HG03108 (cell line): ENCODE measurements around the gene CPPED1.

Experiments
- ATAC-seq: cut with Tn5 transposase; IDR thresholded peaks from one replicate; pipeline ENCODE4 v1.9.1; 2021; ENCODE audit warnings: moderate library complexity; ENCODE audit not compliant: unreplicated experiment

The CPPED1 gene

DNA sequence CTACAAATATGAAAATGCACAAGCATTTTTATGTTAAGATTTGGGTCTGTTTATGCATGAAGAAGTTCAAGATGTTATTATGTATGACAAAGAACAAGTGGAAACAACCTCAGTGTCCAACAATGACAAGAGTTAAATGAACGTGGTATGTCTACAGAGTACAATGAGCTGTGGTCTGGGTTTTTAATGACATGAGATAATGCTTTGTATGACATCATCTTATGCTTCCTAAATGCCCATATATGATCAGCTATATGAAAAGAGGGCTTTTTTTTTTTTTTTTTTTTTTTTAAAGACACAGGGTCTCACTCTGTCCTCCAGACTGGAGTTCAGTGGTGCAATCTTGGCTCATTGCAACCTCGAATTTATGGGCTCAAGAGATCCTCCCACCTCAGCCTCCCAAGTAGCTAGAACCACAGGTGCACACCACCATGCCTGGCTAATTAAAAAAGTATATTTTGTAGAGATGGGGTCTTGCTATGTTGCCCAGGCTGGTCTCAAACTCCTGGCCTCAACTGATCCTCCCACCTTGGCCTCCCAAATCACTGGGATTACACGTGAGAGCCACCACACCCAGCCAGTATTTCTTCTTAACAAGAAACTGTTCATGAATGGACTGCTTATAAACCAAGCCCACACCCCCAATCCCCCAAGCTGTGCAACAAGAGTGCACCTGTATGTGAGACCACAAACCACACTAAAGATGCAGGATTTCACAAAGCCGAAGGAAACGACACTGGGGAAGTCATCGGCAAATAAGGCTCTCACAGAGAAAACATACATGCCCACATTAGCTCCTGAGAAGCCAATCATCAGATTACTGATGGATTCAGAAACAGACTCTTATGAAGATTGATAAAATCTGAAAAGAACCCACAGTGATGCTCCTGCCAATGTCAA lies 114.5 kb downstream of the CPPED1 start:
- no peak for ATAC-seq

GRCh38 chr16:12685806-12686205 lies 117.9 kb downstream of the CPPED1 start:
- ATAC-seq: no peak

- ATAC-seq: no peak
Observed at GRCh38 chr16:12682432-12683165, 121.1 kb downstream of the CPPED1 start.

- ATAC-seq: no peak
Observed at GRCh38 chr16:12681653-12682052, 122.0 kb downstream of the CPPED1 start.

DNA sequence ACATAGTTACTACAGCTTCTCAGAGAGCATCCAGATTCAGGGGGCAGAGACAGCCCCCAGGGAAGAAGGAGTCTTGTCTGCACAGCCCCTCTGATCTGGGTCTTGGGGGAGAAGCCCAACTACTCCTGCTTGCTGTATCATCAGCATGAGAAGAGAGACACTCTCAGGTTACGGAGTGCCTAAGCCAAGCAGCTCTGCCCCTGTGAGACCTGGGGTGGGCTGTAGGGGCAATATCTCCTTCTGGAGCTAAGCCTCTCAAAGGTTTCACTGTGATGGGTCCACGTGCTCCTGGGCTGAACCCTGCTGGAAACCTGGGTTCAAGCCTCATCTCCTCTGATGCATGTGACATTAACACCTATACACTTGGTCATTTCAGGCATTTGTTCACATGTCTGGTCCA lies 123.2 kb downstream of the CPPED1 start:
- no peak for ATAC-seq

DNA sequence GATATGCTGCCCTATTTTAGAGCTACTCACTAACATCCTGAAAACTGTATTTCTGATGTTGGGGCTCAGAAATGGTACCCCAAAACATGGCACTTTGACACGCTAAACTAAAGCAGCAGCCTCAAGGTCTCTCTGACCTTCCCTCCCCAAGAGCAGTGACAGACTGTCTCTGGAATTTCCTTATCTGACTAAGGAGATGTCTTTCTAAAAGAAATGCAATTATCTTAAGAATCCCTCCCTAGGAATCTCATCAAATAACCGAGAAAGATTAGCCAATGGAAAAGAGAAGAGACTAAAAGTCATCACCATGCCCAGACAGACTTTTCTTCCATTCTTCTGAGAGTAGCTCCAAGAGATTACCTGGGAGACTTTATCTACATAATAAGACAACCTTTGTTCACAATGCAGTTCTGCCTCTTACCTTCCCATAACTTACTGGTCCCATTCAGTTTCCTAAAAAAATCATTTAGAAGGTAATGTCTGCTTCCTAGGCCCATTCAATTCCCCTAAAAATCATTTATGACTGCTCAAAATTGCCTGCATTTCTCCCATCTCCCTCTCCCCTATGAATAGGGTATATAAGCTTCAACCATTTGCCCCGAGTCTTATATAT lies 123.9 kb downstream of the CPPED1 start:
- ATAC-seq: no peak

DNA sequence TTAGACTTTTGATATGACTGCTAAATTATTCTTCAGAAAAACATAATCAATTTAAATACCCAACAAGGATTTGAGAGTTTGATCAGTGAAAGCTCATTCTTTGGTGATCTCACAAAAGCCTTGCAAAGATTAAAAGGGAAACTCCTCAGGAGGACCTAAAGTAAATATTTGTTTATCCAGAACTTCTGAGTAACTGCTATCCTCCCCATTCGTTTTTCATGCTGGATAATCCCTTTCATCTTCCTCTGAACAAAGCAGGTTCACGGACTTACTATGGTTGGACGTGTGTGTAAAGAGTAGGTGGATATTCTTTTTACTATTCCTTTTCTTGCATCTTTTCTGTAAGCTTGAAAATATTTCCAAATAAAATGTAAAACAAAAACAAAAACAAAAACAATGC lies 124.7 kb downstream of the CPPED1 start:
- no peak for ATAC-seq

GRCh38 chr16:12677502-12677901 lies 126.2 kb downstream of the CPPED1 start:
- ATAC-seq: no peak

- no peak for ATAC-seq
Observed at GRCh38 chr16:12675852-12676251, 127.8 kb downstream of the CPPED1 start.

GRCh38 chr16:12675046-12675445 lies 128.6 kb downstream of the CPPED1 start:
- no peak for ATAC-seq

DNA sequence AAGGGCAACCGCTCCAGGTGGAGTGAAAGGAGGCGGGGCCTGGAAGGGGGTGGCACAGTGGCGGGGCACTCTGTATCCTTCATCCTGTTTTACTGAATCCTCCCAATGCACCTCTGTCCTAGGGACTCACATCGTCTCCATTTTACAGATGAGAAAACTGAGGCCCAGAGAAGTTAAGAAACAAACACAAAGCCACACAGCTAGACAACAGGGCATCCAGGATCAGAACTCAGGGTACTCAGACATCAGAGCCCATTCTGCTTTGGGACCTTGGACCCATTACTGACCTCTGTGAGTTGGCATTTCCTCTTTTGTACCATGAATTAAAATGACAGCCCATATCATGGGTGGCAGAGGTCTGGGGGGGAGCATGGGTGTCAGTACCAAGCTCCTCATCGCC lies 129.2 kb downstream of the CPPED1 start:
- no peak for ATAC-seq

- ATAC-seq: no peak
Observed at GRCh38 chr16:12674071-12674470, 129.6 kb downstream of the CPPED1 start.

DNA sequence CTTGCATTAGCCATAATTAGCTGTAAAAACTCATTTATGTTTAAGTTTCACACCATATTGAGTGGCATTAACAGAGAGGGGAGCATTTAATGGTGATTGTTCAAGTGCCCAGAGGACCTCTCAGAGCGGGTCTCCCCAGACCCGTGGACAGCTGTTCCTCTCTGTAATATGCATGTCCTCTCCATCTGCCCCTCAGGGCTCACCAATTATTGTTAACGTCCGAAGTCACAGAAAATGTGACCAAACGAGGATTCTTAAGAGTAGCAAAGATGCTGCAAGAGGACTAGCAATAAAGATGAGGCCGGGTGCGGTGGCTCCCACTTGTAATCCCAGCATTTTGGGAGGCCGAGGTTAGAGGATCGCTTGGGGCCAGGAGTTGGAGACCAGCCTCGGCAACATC lies 130.2 kb downstream of the CPPED1 start:
- no peak for ATAC-seq

DNA sequence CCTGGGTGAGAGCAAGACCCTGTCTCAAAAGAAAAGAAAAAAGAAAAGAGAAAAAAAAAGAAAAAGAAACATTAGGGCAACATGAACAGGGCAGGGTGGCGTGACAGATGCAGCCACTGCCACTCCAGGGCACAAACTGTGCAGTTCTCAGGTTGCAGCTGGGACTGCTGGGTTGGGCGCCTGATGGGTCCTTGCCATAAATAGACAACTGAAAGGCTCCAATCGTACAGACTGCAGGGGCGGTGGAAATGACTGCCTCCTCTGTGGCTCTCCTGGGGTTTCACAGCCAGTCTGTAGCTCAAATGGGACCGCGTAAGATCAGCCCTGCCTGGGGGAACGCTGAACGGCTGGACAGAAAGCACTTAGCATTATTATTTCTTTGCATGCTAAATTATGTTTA lies 130.7 kb downstream of the CPPED1 start:
- no peak for ATAC-seq

GRCh38 chr16:12669908-12670307 lies 133.8 kb downstream of the CPPED1 start:
- ATAC-seq: no peak

DNA sequence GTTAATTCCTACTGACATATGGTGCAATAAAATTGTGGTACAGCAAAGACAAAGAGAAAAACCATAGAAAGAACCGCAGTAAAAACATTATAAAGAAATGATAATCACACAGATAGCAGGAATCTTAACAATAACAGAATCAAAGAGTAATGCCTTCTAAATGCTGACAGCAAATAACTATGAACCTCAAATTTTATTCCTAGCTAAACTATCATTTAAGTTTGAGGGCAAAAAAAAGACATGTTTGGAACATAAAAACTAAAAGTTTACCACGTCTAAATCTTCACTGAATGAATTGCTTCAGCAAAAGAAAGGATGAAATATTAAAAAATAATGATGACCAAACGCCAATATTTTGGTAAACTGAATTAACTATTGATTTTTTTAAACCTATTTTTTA lies 135.8 kb downstream of the CPPED1 start:
- no peak for ATAC-seq

- ATAC-seq: no peak
Observed at GRCh38 chr16:12664164-12664733, 139.4 kb downstream of the CPPED1 start.

DNA sequence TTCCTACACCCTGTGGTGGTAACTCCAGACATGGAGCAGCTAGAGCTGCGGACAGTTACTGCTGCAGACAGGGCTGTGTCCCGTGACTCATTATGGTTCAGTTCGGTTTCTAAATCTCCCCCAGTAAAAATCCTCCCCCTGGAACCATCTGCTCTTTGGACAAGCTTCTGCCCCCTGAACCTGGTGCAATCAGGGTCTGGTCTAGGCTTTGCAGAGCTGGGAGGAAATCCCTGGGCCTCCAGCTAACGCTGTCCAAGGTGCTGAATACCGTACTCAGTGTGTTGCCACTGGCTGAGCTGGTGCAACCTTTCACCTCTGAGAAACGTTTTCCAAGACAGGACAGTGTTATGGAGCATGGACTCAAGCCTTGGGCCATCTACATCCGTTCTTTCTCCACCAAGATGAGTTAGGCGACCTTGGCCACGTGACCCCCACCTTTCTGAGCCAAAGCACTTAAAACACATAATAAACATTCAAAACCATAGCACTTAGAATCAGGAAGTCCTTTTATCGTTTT lies 142.0 kb downstream of the CPPED1 start:
- no peak for ATAC-seq

DNA sequence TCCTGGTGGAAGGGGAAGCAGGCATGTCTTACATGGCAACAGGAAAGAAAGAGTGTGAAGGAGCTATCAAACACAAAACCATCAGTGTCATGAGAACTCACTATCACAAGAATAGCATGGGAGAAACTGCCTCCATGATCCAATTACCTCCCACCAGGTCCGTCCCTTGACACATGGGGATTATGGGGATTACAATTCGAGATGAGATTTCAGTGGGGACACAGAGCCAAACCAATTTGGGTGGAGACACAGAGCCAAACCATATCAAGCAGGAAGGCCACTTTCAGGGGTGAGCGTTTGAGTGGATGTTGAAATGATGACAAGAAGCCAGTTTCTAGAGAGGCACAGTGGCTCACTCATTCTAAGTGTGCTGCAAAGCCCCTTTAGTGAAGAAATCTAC lies 143.8 kb downstream of the CPPED1 start:
- ATAC-seq: no peak

DNA sequence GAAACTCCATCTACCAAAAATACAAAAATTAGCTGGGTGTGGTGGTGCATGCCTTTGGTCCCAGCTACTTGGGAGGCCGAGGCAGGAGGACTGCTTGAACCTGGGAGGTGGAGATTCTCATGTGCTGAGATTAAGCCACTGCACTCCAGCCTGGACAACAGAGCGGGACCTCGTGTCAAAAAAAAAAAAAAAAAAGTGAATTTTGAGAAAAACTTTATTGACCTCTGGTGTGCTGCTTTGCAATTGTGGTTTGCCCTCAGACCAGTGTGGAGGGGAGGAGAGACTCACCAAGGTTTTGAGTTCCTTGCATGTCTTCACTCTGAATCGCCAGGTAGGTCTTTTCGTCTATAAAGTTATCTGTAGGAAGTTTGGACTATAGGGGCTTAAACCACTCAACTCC lies 145.2 kb downstream of the CPPED1 start:
- ATAC-seq: no peak

GRCh38 chr16:12655537-12655936 lies 148.2 kb downstream of the CPPED1 start:
- ATAC-seq: no peak
